ENCODE results near the gene FOXR1. TPM values are rescaled to one million over a fixed set of nuclear protein-coding genes. Genes with fewer than 3 reads are reported as not detected.

The FOXR1 gene
- total and polyA plus RNA-seq, 2 of the 8 experiments (the other 6 are each of a cell fraction or from before 2014, with no cell fraction given), result not detected

- TF ChIP-seq CHD7 (IDR thresholded peaks at IDR 0.05; ENCODE audit: insufficient replicate concordance, low read length) (no peak), SIX5 (IDR thresholded peaks at IDR 0.05; ENCODE audit: low read depth, low read length) (no peak), HDAC6 (IDR thresholded peaks at IDR 0.05; ENCODE audit: low read depth, low read length) (no peak), E2F6 (IDR thresholded peaks at IDR 0.05) (no peak), EZH2 (IDR thresholded peaks at IDR 0.05; ENCODE audit: low read depth, low read length, severe bottlenecking) (no peak), TAF1 (IDR thresholded peaks at IDR 0.05; ENCODE audit: low read depth, low read length) (no peak), SP1 (IDR thresholded peaks at IDR 0.05; ENCODE audit: low read depth, low read length) (no peak), TAF7 (optimal IDR thresholded peaks at IDR 0.05; ENCODE audit: borderline replicate concordance, low read depth, low read length) (no peak), SUZ12 (IDR thresholded peaks at IDR 0.05; ENCODE audit: low read length) (no peak), TCF12 (IDR thresholded peaks at IDR 0.05; ENCODE audit: low read depth, low read length) (no peak), ZNF274 (IDR thresholded peaks at IDR 0.05; ENCODE audit: borderline replicate concordance, extremely low read depth, low read length) (no peak), KDM1A (IDR thresholded peaks at IDR 0.05; ENCODE audit: borderline replicate concordance, low read length) (no peak)
These were observed 29.3 kb downstream of the FOXR1 start (continued) for GRCh38 chr11:119000906-119001305.

All from H1 (cell line).